H9 (cell line): ENCODE measurements around the gene ARPC5. TPM values are rescaled to one million over a fixed set of nuclear protein-coding genes. Genes with fewer than 3 reads are reported as not detected.

Source experiments
- DNase-seq: peaks from one replicate; pipeline ENCODE4 v3.0.0-alpha.2; 2017
- H2AFZ ChIP-seq: one replicate; pipeline ENCODE4 v1.6.1; 2013; ENCODE audit warnings: mild to moderate bottlenecking, low read length, control low read depth, moderate library complexity
- H2AK5ac ChIP-seq: 2 replicates; pipeline ENCODE4 v1.6.1; 2013; ENCODE audit warnings: low read length, control low read depth, mixed read lengths; ENCODE audit not compliant: insufficient read length
- H2BK120ac ChIP-seq: one replicate; pipeline ENCODE4 v1.6.1; 2013; ENCODE audit warnings: low read depth, mild to moderate bottlenecking, low read length, control low read depth, inconsistent platforms; ENCODE audit not compliant: poor library complexity, severe bottlenecking
- H2BK12ac ChIP-seq: 2 replicates; pipeline ENCODE4 v1.6.1; 2013; ENCODE audit warnings: low read length, control low read depth, mixed read lengths, low read depth; ENCODE audit not compliant: insufficient read length
- H2BK15ac ChIP-seq: 2 replicates; pipeline ENCODE4 v1.6.1; 2013; ENCODE audit warnings: low read depth, low read length, control low read depth
- H2BK20ac ChIP-seq: one replicate; pipeline ENCODE4 v1.6.1; 2013; ENCODE audit warnings: low read depth, mild to moderate bottlenecking, low read length, control low read depth, inconsistent platforms; ENCODE audit not compliant: poor library complexity, severe bottlenecking
- H2BK5ac ChIP-seq: 2 replicates; pipeline ENCODE4 v1.6.1; 2013; ENCODE audit warnings: low read length, control low read depth, mixed read lengths; ENCODE audit not compliant: insufficient read length
- H3K14ac ChIP-seq: 2 replicates; pipeline ENCODE4 v1.6.1; 2013; ENCODE audit warnings: low read length, control low read depth; ENCODE audit not compliant: insufficient read depth
- H3K18ac ChIP-seq: 2 replicates; pipeline ENCODE4 v1.6.1; 2013; ENCODE audit warnings: low read depth, mild to moderate bottlenecking, mixed read lengths, low read length, control low read depth; ENCODE audit not compliant: insufficient read length
- H3K23ac ChIP-seq: 2 replicates; pipeline ENCODE4 v1.6.1; 2013; ENCODE audit warnings: low read length, control low read depth, mixed read lengths, low read depth; ENCODE audit not compliant: insufficient read length
- H3K23me2 ChIP-seq: 2 replicates; pipeline ENCODE4 v1.6.1; 2013; ENCODE audit warnings: low read depth, mild to moderate bottlenecking, mixed read lengths, low read length, control low read depth; ENCODE audit not compliant: insufficient read length, poor library complexity, severe bottlenecking
- H3K27ac ChIP-seq: 2 replicates; pipeline ENCODE4 v1.5.1; 2013; ENCODE audit warnings: low read length, control low read depth, mixed read lengths, low read depth; ENCODE audit not compliant: insufficient read length
- H3K27me3 ChIP-seq: 2 replicates; pipeline ENCODE4 v1.6.1; 2013; ENCODE audit warnings: low read length, control low read depth, inconsistent platforms; ENCODE audit not compliant: insufficient read depth
- H3K4ac ChIP-seq: 2 replicates; pipeline ENCODE4 v1.6.1; 2013; ENCODE audit warnings: low read depth, mild to moderate bottlenecking, control low read depth, inconsistent platforms, low read length, moderate library complexity
- H3K4me1 ChIP-seq: 2 replicates; pipeline ENCODE4 v1.6.1; 2013; ENCODE audit warnings: low read length, control low read depth, inconsistent platforms; ENCODE audit not compliant: insufficient read depth
- H3K4me2 ChIP-seq: 2 replicates; pipeline ENCODE4 v1.6.1; 2013; ENCODE audit warnings: low read length, control low read depth, mixed read lengths; ENCODE audit not compliant: insufficient read length, insufficient read depth
- H3K56ac ChIP-seq: 2 replicates; pipeline ENCODE4 v1.6.1; 2013; ENCODE audit warnings: low read depth, mild to moderate bottlenecking, mixed read lengths, low read length, control low read depth; ENCODE audit not compliant: insufficient read length
- H3K79me1 ChIP-seq: 2 replicates; pipeline ENCODE4 v1.6.1; 2013; ENCODE audit warnings: low read depth, mild to moderate bottlenecking, moderate library complexity, low read length, control low read depth, inconsistent platforms; ENCODE audit not compliant: insufficient read depth, poor library complexity, severe bottlenecking
- H3K79me2 ChIP-seq: 2 replicates; pipeline ENCODE4 v1.6.1; 2013; ENCODE audit warnings: low read length, control low read depth, inconsistent platforms; ENCODE audit not compliant: insufficient read depth
- H3K9ac ChIP-seq: 2 replicates; pipeline ENCODE4 v1.6.1; 2013; ENCODE audit warnings: low read length, control low read depth, mixed read lengths; ENCODE audit not compliant: insufficient read length; ENCODE audit errors: extremely low read depth
- H3K9me3 ChIP-seq: one replicate; pipeline ENCODE4 v1.6.1; 2013; ENCODE audit warnings: low read depth, low read length, inconsistent platforms; ENCODE audit not compliant: control insufficient read depth
- H3T11ph ChIP-seq: one replicate; pipeline ENCODE4 v1.6.1; 2013; ENCODE audit warnings: mild to moderate bottlenecking, low read length, control low read depth, inconsistent platforms
- H4K20me1 ChIP-seq: one replicate; pipeline ENCODE4 v1.6.1; 2013; ENCODE audit not compliant: control insufficient read depth, insufficient read length, insufficient read depth
- H4K5ac ChIP-seq: 2 replicates; pipeline ENCODE4 v1.6.1; 2013; ENCODE audit warnings: low read depth, mild to moderate bottlenecking, mixed read lengths, low read length, control low read depth; ENCODE audit not compliant: insufficient read length
- H4K8ac ChIP-seq: replicated peaks from 2 replicates; pipeline ENCODE4 v1.6.1; 2013; ENCODE audit warnings: low read length, control low read depth, mixed read lengths, low read depth; ENCODE audit not compliant: insufficient read length
- H4K91ac ChIP-seq: 2 replicates; pipeline ENCODE4 v1.6.1; 2013; ENCODE audit warnings: low read depth, mild to moderate bottlenecking, moderate library complexity, mixed read lengths, low read length, control low read depth; ENCODE audit not compliant: insufficient read length
- H3K27ac Mint-ChIP-seq, 3 experiments: 2 replicates in 2 of 3; 3 replicates in 1 of 3; pipeline ENCODE4 v1.8.0; 2020 to 2021; ENCODE audit warnings: mixed read lengths in 3 of 3, mild to moderate bottlenecking in 1 of 3, moderate library complexity in 1 of 3
- H3K27me3 Mint-ChIP-seq: 2 replicates; pipeline ENCODE4 v1.8.0; 2021; ENCODE audit warnings: low read depth, mild to moderate bottlenecking, moderate library complexity, mixed read lengths
- H3K36me3 Mint-ChIP-seq, 3 experiments: 2 replicates in 2 of 3; 3 replicates in 1 of 3; pipeline ENCODE4 v1.8.0; 2020 to 2021; ENCODE audit warnings: low read depth in 3 of 3, mixed read lengths in 3 of 3; ENCODE audit not compliant: insufficient read depth in 1 of 3
- H3K4me1 Mint-ChIP-seq, 2 experiments: 2 replicates each; pipeline ENCODE4 v1.8.0; 2020; ENCODE audit warnings: mixed read lengths in 2 of 2
- H3K4me3 Mint-ChIP-seq, 2 experiments: 2 replicates in 1 of 2; 3 replicates in 1 of 2; pipeline ENCODE4 v1.8.0; 2020 to 2021; ENCODE audit warnings: mild to moderate bottlenecking in 2 of 2, mixed read lengths in 2 of 2, moderate library complexity in 1 of 2
- H3K9me3 Mint-ChIP-seq, 2 experiments: 2 replicates in 1 of 2; 3 replicates in 1 of 2; pipeline ENCODE4 v1.8.0; 2020; ENCODE audit warnings: mild to moderate bottlenecking in 2 of 2, mixed read lengths in 2 of 2, moderate library complexity in 1 of 2
- WGBS: extraction: QIAGEN DNeasy Blood & Tissue Kit; methylation state at CpG from one replicate; pipeline ENCODE4 v1.1.7; 2013; ENCODE audit warnings: missing lambda C conversion rate, low lambda C conversion rate, mixed read lengths; ENCODE audit not compliant: insufficient read length; ENCODE audit errors: extremely low coverage; 5-methylcytosine and 5-hydroxymethylcytosine counted together
- total RNA-seq: library from RNA; stranded (reverse); gene quantifications from 2 replicates; pipeline ENCODE4 v1.2.1, GENCODE V29; 2021
- TF ChIP-seq, protein P1 (sequence below): fragments of 200-600 bp; sonication (generic); conservative IDR thresholded peaks from 3 replicates; pipeline ENCODE4 v1.8.0; 2021; ENCODE audit warnings: antibody characterized with exemption, mild to moderate bottlenecking

ARPC5 gene
- total RNA-seq, 1 experiment from 2014 or later = 67.7 TPM

DNA sequence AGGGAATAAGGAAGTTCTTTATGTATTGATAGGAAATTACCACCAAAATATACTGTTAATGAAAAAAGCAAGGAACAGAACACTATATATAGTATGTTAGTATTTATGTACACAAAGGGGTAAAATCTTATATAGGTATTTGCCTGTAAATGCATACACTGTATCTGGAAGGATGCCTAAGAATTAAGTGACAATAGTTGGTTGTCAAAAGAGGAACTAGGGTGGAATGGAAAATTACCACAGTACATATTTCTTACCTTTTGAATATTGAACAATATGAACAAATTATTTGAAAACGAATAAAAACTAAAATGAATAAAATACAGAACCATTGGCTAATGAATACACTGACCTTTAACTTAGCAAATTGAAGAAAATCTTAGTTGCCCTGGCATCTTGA, 13.6 kb downstream of the ARPC5 start:
- H3K4me2 ChIP-seq = no peak overlapping the region
- no peak overlapping the region for H4K91ac ChIP-seq
- H4K8ac ChIP-seq = no peak overlapping the region
- H4K20me1 ChIP-seq = no peaks in the 10 kb centered on the region
- no peak overlapping the region for H2AFZ ChIP-seq
- Mint-ChIP-seq H3K4me3 (no peak overlapping the region), H3K27ac (no peak overlapping the region), H3K27me3 (no peaks in the 10 kb centered on the region), H3K36me3 (peaks cover 0 to 3% (median 0%) of the 10 kb centered on the region in 3 experiments; a peak in 2 of 7 replicates), H3K4me1 (peaks cover 36 to 37% of the 10 kb centered on the region in 2 experiments), H3K9me3 (no peaks in the 10 kb centered on the region)
- no CpG with 5 or more reads among the region's 1 CpG for WGBS
- no peak overlapping the region for H2BK15ac ChIP-seq
- H3K56ac ChIP-seq = no peak overlapping the region
- no peak overlapping the region for H2BK12ac ChIP-seq
- no peak for DNase-seq
- no peaks in the 10 kb centered on the region for H3K23me2 ChIP-seq
- no peaks in the 10 kb centered on the region for H3K79me2 ChIP-seq
- no peak overlapping the region for H3K27ac ChIP-seq
- H3K4ac ChIP-seq = no peak overlapping the region
- H3K27me3 ChIP-seq = no peaks in the 10 kb centered on the region
- H3K4me1 ChIP-seq = no peaks in the 10 kb centered on the region; the same call in 1 of the 2 replicates
- TF ChIP-seq, protein P1, sequence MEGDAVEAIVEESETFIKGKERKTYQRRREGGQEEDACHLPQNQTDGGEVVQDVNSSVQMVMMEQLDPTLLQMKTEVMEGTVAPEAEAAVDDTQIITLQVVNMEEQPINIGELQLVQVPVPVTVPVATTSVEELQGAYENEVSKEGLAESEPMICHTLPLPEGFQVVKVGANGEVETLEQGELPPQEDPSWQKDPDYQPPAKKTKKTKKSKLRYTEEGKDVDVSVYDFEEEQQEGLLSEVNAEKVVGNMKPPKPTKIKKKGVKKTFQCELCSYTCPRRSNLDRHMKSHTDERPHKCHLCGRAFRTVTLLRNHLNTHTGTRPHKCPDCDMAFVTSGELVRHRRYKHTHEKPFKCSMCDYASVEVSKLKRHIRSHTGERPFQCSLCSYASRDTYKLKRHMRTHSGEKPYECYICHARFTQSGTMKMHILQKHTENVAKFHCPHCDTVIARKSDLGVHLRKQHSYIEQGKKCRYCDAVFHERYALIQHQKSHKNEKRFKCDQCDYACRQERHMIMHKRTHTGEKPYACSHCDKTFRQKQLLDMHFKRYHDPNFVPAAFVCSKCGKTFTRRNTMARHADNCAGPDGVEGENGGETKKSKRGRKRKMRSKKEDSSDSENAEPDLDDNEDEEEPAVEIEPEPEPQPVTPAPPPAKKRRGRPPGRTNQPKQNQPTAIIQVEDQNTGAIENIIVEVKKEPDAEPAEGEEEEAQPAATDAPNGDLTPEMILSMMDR = no peak
- H3K79me1 ChIP-seq = no peaks in the 10 kb centered on the region
- H3T11ph ChIP-seq = no peak overlapping the region
- no peak overlapping the region for H3K23ac ChIP-seq
- H3K18ac ChIP-seq = no peak overlapping the region
- no peak overlapping the region for H2BK5ac ChIP-seq
- no peaks in the 10 kb centered on the region for H3K9me3 ChIP-seq
- no peak overlapping the region for H3K9ac ChIP-seq
- H4K5ac ChIP-seq = no peak overlapping the region
- no peak overlapping the region for H3K14ac ChIP-seq
- H2BK20ac ChIP-seq = no peak overlapping the region
- H2BK120ac ChIP-seq = no peak overlapping the region
- no peak overlapping the region for H2AK5ac ChIP-seq
